A549 (cell line): Measurements from ENCODE around the gene TSPEAR. TPM values are rescaled to one million over a fixed set of nuclear protein-coding genes. Genes with fewer than 3 reads are reported as not detected.

ENCODE experiments used
- ATAC-seq, 2 experiments: fragments of 200-7000 bp in 1 of 2; fragments of >200 bp in 1 of 2; cut with Nextera tagmentation in 1 of 2; cut with Tn5 transposase in 1 of 2; 3 replicates each; pipeline versions ENCODE4 v1.8.0 to v1.9.1; 2018 to 2020; ENCODE audit warnings: mild to moderate bottlenecking in 1 of 2, moderate library complexity in 1 of 2
- CTCF ChIA-PET: fragments of 300-600 bp; sonication (Branson Sonifier 250); formaldehyde crosslinking; extraction: SDS; loops from one replicate; lab custom pipeline; 2021; ENCODE audit warnings: antibody characterized with exemption, inconsistent platforms; lab: Yijun Ruan, JAX
- POLR2A ChIA-PET: fragments of 350-600 bp; formaldehyde crosslinking; extraction: SDS; loops from one replicate; lab custom pipeline; 2021; ENCODE audit warnings: antibody characterized with exemption, inconsistent platforms; lab: Yijun Ruan, JAX
- DNase-seq, 2 experiments: peaks; one replicate each; pipeline versions ENCODE4 v3.0.0 to v3.0.0-alpha.2; 2011 to 2016; ENCODE audit warnings: low read depth in 1 of 2, low spot score in 1 of 2
- FAIRE-seq: peaks from 2 replicates; lab custom pipeline; 2011; peaks lifted over from hg19 to GRCh38; lab: Jason Lieb, UNC
- H3K27ac ChIP-seq, 2 experiments: fragments of >200 bp; sonication (Bioruptor Twin); formaldehyde crosslinking; 3 replicates each; pipeline ENCODE4 v1.5.1; 2016 to 2017
- H3K4me1 ChIP-seq: fragments of >200 bp; sonication (Bioruptor Twin); formaldehyde crosslinking; 3 replicates; pipeline ENCODE4 v1.6.1; 2016
- H3K4me2 ChIP-seq: fragments of >200 bp; sonication (Bioruptor Twin); formaldehyde crosslinking; 3 replicates; pipeline ENCODE4 v1.6.1; 2016
- H3K4me3 ChIP-seq: fragments of >200 bp; sonication (Bioruptor Twin); formaldehyde crosslinking; 3 replicates; pipeline ENCODE4 v1.5.1; 2016
- H3K9me3 ChIP-seq: fragments of >200 bp; sonication (Bioruptor Twin); formaldehyde crosslinking; 3 replicates; pipeline ENCODE4 v1.6.1; 2016
- CBX2 ChIP-seq: fragments of 200-600 bp; sonication (generic); IDR thresholded peaks from 2 replicates; pipeline ENCODE4 v1.6.1; 2016; ENCODE audit warnings: low read depth, mild to moderate bottlenecking, borderline replicate concordance
- CBX8 ChIP-seq: fragments of 200-600 bp; sonication (generic); IDR thresholded peaks from 2 replicates; pipeline ENCODE4 v1.6.1; 2016
- CHD2 ChIP-seq: fragments of 150-350 bp; IDR thresholded peaks from 2 replicates; pipeline ENCODE4 v1.6.1; 2014; ENCODE audit warnings: low read length; ENCODE audit not compliant: partially characterized antibody
- CHD4 ChIP-seq: fragments of 200-600 bp; sonication (generic); IDR thresholded peaks from 2 replicates; pipeline ENCODE4 v1.6.1; 2016; ENCODE audit warnings: antibody characterized with exemption, mild to moderate bottlenecking, borderline replicate concordance
- CTCF ChIP-seq: fragments of >200 bp; sonication (Bioruptor Twin); formaldehyde crosslinking; IDR thresholded peaks from 3 replicates; pipeline ENCODE4 v1.5.1; 2016
- EHF ChIP-seq: fragments of 250-450 bp; sonication (Bioruptor Pico); IDR thresholded peaks from 2 replicates; pipeline ENCODE4 v1.5.0; 2020; ENCODE audit warnings: mild to moderate bottlenecking
- ESRRA ChIP-seq: fragments of 150-350 bp; IDR thresholded peaks from 2 replicates; pipeline ENCODE4 v1.6.1; 2014; ENCODE audit warnings: mild to moderate bottlenecking, low read length, borderline replicate concordance
- FOSB ChIP-seq: fragments of 250-450 bp; sonication (Bioruptor Pico); IDR thresholded peaks from 2 replicates; pipeline ENCODE4 v1.5.0; 2020; ENCODE audit warnings: mild to moderate bottlenecking, moderate library complexity
- FOSL2 ChIP-seq, 2 experiments: fragments of 450-650 bp in 1 of 2; fragments of >200 bp in 1 of 2; sonication (Bioruptor Twin) in 1 of 2; formaldehyde crosslinking; IDR thresholded peaks; 2 replicates each; pipeline versions ENCODE4 v1.5.0 to v1.6.1; 2016 to 2020; ENCODE audit warnings: mild to moderate bottlenecking in 1 of 2, moderate library complexity in 1 of 2
- GATA3 ChIP-seq: IDR thresholded peaks from 2 replicates; pipeline ENCODE4 v1.6.1; 2012; ENCODE audit warnings: borderline replicate concordance
- JUN ChIP-seq, 2 experiments: fragments of >200 bp; sonication (Bioruptor Twin); formaldehyde crosslinking; IDR thresholded peaks; 2 replicates in 1 of 2; 3 replicates in 1 of 2; pipeline ENCODE4 v1.6.1; 2016 to 2017
- KDM1A ChIP-seq: fragments of 200-600 bp; sonication (generic); IDR thresholded peaks from 2 replicates; pipeline ENCODE4 v1.6.1; 2016; ENCODE audit warnings: low read depth, mild to moderate bottlenecking
- KDM5A ChIP-seq: fragments of 200-600 bp; sonication (generic); IDR thresholded peaks from 2 replicates; pipeline ENCODE4 v1.6.1; 2016; ENCODE audit warnings: antibody characterized with exemption, mild to moderate bottlenecking
- NFE2L2 ChIP-seq: fragments of 150-350 bp; conservative IDR thresholded peaks from 2 replicates; pipeline ENCODE4 v1.6.1; 2014; ENCODE audit warnings: low read length
- POLR2A ChIP-seq: IDR thresholded peaks from 2 replicates; pipeline ENCODE4 v1.6.1; 2012; ENCODE audit warnings: mild to moderate bottlenecking, low read length
- REST ChIP-seq: fragments of 200-600 bp; sonication (generic); IDR thresholded peaks from 2 replicates; pipeline ENCODE4 v1.6.1; 2016; ENCODE audit warnings: antibody characterized with exemption, mild to moderate bottlenecking, moderate library complexity
- RFX5 ChIP-seq: fragments of 450-650 bp; IDR thresholded peaks from 2 replicates; pipeline ENCODE4 v1.7.1; 2014; ENCODE audit warnings: antibody characterized with exemption, mild to moderate bottlenecking, moderate library complexity
- SMC3 ChIP-seq: fragments of >200 bp; sonication (Bioruptor Twin); formaldehyde crosslinking; IDR thresholded peaks from 3 replicates; pipeline ENCODE4 v1.6.1; 2018; ENCODE audit warnings: inconsistent platforms
- SREBF2 ChIP-seq: fragments of 450-650 bp; IDR thresholded peaks from 2 replicates; pipeline ENCODE4 v1.6.1; 2014; ENCODE audit warnings: mild to moderate bottlenecking, moderate library complexity
- TFCP2L1 ChIP-seq: fragments of 250-450 bp; sonication (Bioruptor Pico); IDR thresholded peaks from 2 replicates; pipeline ENCODE4 v1.5.0; 2021; ENCODE audit warnings: mild to moderate bottlenecking
- TP53 ChIP-seq: fragments of 250-450 bp; sonication (Bioruptor Pico); IDR thresholded peaks from 2 replicates; pipeline ENCODE4 v1.5.0; 2021; ENCODE audit warnings: mild to moderate bottlenecking, moderate library complexity
- ZC3H11A ChIP-seq: fragments of 450-650 bp; IDR thresholded peaks from 2 replicates; pipeline ENCODE4 v1.6.1; 2014; ENCODE audit warnings: antibody characterized with exemption, mild to moderate bottlenecking
- ZSCAN20 ChIP-seq: fragments of 250-450 bp; sonication (Bioruptor Pico); IDR thresholded peaks from 2 replicates; pipeline ENCODE4 v1.8.0; 2022; ENCODE audit warnings: mild to moderate bottlenecking, moderate library complexity
- WGBS: methylation state at CpG from one replicate; pipeline ENCODE4 v1.1.6; 2017; ENCODE audit errors: missing lambda C conversion rate; 5-methylcytosine and 5-hydroxymethylcytosine counted together
- polyA plus RNA-seq, 4 experiments: library from polyadenylated mRNA; depleted of rRNA in 3 of 4; stranded (reverse); fragments of >200 nt; fragmentation: RNase III in 1 of 4; extraction: RNeasy Plus Mini Kit Qiagen cat#74134 plus additional on column Dnase treatment in 1 of 4; gene quantifications; 2 replicates in 3 of 4; 3 replicates in 1 of 4; pipeline ENCODE4 v1.2.3, GENCODE V29; 2011 to 2017
- TF ChIP-seq, protein P1 (sequence below): fragments of 450-650 bp; IDR thresholded peaks from 2 replicates; pipeline ENCODE4 v1.6.1; 2014; ENCODE audit warnings: antibody characterized with exemption
- TF ChIP-seq, protein P2 (sequence below): fragments of >200 bp; sonication (Bioruptor Twin); formaldehyde crosslinking; IDR thresholded peaks from 2 replicates; pipeline ENCODE4 v1.6.1; 2016

TSPEAR gene
- polyA plus RNA-seq, 2 of the 4 experiments (the other 2 are of a cell fraction), result not detected

- no peak for DNase-seq
- ChIA-PET CTCF (no interaction called here), POLR2A (no interaction called here)
- no peaks in the 10 kb centered on the region for H3K4me1 ChIP-seq
- H3K4me3 ChIP-seq, result no peak overlapping the region
- WGBS, result 28% methylated on average over 8 of the region's 8 CpGs
- FAIRE-seq, result no peak
- H3K9me3 ChIP-seq, result peaks cover 14% of the 10 kb centered on the region; the same call in 2 of the 3 replicates
- H3K27ac ChIP-seq, result no peak overlapping the region
- no peak overlapping the region for H3K4me2 ChIP-seq
- no peak for TF ChIP-seq KDM5A
- no peak for TF ChIP-seq RFX5
- TF ChIP-seq CBX8, result no peak
- no peak for ATAC-seq
Measured at GRCh38 chr21:44695184-44695583, 16.2 kb downstream of the TSPEAR start.

GRCh38 chr21:44694776-44695175 is 16.6 kb downstream of the TSPEAR start:
- ChIA-PET CTCF (interaction anchor here (0.7 kb wide), 1 partner anchor 16 kb away, joined by 3 read pairs; the partner anchor contains the start of gene TSPEAR), POLR2A (no interaction called here)
- H3K4me3 ChIP-seq, result no peak overlapping the region
- no peak overlapping the region for H3K27ac ChIP-seq
- 69% methylated on average over 9 of the region's 11 CpGs for WGBS
- no peak for DNase-seq
- FAIRE-seq, result no peak
- no peak for ATAC-seq
- TF ChIP-seq ZSCAN20 (CRISPR knock-in tag) (no peak), ZC3H11A (no peak), CTCF (no peak), FOSB (CRISPR knock-in tag) (no peak), NFE2L2 (no peak), POLR2A (no peak), REST (no peak), ESRRA (no peak), SMC3 (no peak), TP53 (CRISPR knock-in tag) (no peak), CBX2 (no peak), SREBF2 (no peak)
- TF ChIP-seq, protein P1, sequence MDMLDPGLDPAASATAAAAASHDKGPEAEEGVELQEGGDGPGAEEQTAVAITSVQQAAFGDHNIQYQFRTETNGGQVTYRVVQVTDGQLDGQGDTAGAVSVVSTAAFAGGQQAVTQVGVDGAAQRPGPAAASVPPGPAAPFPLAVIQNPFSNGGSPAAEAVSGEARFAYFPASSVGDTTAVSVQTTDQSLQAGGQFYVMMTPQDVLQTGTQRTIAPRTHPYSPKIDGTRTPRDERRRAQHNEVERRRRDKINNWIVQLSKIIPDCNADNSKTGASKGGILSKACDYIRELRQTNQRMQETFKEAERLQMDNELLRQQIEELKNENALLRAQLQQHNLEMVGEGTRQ, result no peak
- no peak overlapping the region for H3K4me2 ChIP-seq
- no peaks in the 10 kb centered on the region for H3K4me1 ChIP-seq
- peaks cover 14% of the 10 kb centered on the region; the same call in 2 of the 3 replicates for H3K9me3 ChIP-seq

DNA sequence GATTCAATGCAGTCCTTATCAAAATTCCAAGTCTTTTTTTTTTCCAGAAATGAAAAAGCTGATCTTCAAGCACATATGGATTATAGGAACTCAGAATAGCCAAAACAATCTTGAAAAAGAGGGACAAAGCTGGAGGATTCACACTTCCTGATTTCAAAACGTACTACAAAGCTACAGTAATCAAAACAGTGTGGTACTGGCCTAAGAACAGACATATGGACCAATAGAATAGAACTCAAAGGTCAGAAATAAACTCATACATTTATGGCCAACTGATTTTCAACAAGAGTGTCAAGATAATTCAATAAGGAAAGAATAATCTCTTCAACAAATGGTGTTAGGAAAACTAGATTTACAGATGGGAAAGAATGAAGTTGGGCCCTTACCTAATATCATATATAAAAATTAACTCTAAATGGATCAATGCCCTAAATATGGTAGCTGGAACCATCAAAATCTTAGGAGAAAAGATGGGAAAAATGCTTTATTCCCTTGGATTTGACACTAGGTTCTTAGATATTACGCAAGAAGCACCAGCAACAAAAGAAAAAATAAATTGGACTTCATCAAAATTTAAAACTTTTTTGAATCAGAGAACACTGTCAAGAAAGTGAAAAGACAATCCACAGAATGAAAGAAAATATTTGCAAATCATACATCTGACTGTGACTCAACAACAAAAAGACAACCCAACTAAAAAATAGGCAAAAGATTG is 18.4 kb downstream of the TSPEAR start:
- Histone ChIP-seq H3K4me2 (no peak overlapping the region), H3K4me1 (no peaks in the 10 kb centered on the region), H3K27ac (no peak overlapping the region), H3K9me3 (peaks cover 14% of the 10 kb centered on the region; the same call in 2 of the 3 replicates), H3K4me3 (no peak overlapping the region)
- 34% methylated on average over 2 of the region's 2 CpGs for WGBS
- ATAC-seq (no peak), FAIRE-seq (no peak), DNase-seq (no peak)
- ChIA-PET POLR2A (no interaction called here), CTCF (no interaction called here)
- TF ChIP-seq FOSL2 (IDR thresholded peaks at IDR 0.05) (no peak), FOSL2 (CRISPR knock-in tag; IDR thresholded peaks at IDR 0.05) (no peak), KDM1A (no peak), TFCP2L1 (CRISPR knock-in tag) (no peak), TP53 (CRISPR knock-in tag) (no peak), REST (no peak), JUN (IDR thresholded peaks at IDR 0.05) (no peak), ZSCAN20 (CRISPR knock-in tag) (no peak), CHD4 (no peak), EHF (CRISPR knock-in tag) (no peak), CHD2 (no peak), GATA3 (no peak)
- TF ChIP-seq, protein P2, sequence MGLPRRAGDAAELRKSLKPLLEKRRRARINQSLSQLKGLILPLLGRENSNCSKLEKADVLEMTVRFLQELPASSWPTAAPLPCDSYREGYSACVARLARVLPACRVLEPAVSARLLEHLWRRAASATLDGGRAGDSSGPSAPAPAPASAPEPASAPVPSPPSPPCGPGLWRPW, result no peak
